ENCODE data around the gene PSAT1.
"Not testable (repeated sequence)": the region's sequence is repeated elsewhere in the genome, so short reads cannot be mapped to it uniquely, and the experiment has no call there.

The PSAT1 gene

DNA sequence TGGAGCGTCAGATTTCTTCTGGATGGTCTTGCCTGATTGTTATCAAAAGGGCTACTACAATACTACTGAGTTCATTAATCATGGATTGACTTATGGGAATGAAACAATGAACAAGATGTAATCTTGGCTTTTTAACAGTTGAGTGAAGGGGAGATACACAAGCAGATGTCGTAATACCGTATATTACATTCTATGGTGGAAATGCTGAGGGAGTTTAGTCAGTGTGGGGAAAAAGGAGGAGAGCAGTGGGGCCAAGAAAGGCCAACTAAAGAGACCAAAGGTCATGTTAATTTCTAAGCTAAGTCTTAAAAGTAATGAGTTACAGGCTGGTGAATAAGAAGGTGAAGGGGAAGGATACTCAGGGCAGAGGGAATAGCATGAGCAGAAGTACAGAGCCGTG, 29.0 kb upstream of the PSAT1 start:
- TF ChIP-seq, protein P1, sequence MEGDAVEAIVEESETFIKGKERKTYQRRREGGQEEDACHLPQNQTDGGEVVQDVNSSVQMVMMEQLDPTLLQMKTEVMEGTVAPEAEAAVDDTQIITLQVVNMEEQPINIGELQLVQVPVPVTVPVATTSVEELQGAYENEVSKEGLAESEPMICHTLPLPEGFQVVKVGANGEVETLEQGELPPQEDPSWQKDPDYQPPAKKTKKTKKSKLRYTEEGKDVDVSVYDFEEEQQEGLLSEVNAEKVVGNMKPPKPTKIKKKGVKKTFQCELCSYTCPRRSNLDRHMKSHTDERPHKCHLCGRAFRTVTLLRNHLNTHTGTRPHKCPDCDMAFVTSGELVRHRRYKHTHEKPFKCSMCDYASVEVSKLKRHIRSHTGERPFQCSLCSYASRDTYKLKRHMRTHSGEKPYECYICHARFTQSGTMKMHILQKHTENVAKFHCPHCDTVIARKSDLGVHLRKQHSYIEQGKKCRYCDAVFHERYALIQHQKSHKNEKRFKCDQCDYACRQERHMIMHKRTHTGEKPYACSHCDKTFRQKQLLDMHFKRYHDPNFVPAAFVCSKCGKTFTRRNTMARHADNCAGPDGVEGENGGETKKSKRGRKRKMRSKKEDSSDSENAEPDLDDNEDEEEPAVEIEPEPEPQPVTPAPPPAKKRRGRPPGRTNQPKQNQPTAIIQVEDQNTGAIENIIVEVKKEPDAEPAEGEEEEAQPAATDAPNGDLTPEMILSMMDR (IDR thresholded peaks at IDR 0.05; ENCODE audit: low read depth, low read length) = no peak
- H3K4me3 ChIP-seq (ENCODE audit: low read depth, low read length) = no peak overlapping the region

DNA sequence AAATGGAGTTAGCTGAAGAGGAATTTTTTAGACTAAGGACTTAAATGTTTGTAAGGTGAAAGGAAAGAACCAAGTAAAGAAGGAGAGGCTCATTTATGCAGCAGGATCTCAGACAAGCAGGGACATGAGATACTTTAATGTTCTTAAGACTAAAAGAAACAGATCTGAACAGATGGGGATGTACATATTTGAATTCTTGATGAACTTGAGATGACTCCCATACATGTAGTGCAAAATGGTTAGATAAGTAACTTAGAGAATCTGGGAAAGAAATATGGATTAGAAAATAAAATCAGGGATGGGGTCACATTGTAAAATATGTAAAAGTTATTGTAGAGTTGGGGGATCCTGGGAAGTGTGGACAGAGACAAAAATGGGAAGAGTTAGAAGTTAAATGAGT, 27.1 kb upstream of the PSAT1 start:
- TF ChIP-seq, protein P1 (IDR thresholded peaks at IDR 0.05; ENCODE audit: low read depth, low read length) = no peak
- no peak overlapping the region for H3K4me3 ChIP-seq (ENCODE audit: low read depth, low read length)

DNA sequence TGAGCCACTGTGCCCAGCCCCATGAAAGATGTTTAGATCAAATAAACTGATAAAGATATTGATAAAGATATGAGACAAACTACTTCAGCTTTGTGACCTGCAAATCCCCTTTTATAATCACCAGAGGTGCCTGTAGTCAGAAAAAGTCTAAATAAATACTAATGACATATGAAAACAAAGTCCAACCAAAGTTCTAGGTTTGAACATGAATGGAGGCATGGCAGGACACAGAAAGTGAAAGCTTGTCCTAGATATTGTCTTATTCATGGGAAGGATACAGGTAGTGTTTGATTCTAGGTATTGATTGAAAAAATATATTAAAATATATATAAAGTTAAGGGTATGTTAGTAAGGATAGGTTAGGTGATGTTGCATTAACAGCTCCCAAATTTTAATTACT, 24.6 kb upstream of the PSAT1 start:
- H3K4me3 ChIP-seq (ENCODE audit: low read depth, low read length) = no peak overlapping the region
- TF ChIP-seq, protein P1 (IDR thresholded peaks at IDR 0.05; ENCODE audit: low read depth, low read length) = no peak

DNA sequence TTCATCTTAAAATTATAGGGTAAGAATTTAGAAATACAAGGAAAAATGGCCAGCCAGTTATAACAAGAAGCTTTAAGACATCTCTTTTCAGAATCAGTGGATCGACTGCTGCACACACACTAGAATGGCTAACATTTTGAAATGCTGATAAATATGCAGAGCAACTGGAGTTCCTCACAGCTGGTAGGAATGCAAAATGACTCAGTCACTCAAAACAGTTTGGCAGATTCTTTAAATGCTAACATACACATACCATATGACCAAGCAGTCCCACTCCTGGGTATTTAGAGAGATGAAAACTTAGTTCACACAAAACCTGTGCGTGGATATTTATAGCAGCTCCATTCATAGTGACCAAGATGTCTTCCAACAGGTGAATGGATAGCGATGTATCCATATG, 23.2 kb upstream of the PSAT1 start:
- no peak overlapping the region for H3K4me3 ChIP-seq (ENCODE audit: low read depth, low read length)
- TF ChIP-seq, protein P1 (IDR thresholded peaks at IDR 0.05; ENCODE audit: low read depth, low read length) = no peak

DNA sequence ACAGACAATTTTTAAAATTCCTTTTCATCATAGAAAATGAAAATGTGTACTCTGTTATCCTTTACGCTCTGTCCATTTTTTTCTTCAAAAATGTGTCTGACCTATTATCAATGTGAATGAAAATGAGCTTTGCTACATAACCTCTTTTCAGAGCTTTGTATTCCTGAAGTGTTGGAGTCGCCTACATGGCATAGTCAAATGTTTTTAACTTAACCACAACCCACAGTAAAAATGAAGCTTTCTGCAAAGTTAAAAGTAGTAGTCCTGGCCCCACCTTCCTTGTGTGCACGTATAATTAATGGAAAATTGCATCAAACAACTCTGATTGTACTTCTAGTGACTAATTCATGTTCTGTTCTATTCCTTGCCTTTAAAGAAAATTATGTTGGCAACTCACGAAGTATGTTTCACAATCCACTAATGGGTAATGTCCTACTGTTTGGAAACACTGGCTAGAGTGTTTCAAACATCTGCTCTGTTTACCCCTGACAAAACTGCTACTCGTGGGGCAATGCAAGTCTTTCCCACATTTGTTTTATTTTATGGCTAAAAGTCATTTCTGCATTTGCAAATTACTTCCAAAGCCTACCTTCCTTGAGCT, 18.6 kb upstream of the PSAT1 start:
- TF ChIP-seq, protein P1 (IDR thresholded peaks at IDR 0.05; ENCODE audit: low read depth, low read length) = no peak
- H3K4me3 ChIP-seq (ENCODE audit: low read depth, low read length) = no peak overlapping the region

DNA sequence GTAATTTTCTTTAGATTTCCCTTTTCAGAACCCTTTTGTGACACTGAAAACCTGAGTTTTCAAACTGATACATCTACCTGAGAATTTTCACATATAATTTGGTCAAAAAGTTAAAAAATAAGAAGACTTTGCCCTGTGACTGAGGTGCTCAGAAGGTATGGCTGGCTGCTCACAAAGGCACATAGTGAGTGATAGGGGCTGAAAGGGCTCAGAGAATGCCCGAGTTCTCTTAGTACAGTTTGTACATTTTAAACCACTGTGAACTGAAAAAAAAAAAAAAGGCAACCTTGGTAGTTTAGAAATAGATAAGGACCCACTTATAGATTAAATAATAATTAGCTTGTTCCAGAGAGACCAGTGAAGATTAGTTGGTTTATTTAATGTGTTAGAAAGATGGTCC, 18.1 kb upstream of the PSAT1 start:
- H3K4me3 ChIP-seq (ENCODE audit: low read depth, low read length) = no peak overlapping the region

DNA sequence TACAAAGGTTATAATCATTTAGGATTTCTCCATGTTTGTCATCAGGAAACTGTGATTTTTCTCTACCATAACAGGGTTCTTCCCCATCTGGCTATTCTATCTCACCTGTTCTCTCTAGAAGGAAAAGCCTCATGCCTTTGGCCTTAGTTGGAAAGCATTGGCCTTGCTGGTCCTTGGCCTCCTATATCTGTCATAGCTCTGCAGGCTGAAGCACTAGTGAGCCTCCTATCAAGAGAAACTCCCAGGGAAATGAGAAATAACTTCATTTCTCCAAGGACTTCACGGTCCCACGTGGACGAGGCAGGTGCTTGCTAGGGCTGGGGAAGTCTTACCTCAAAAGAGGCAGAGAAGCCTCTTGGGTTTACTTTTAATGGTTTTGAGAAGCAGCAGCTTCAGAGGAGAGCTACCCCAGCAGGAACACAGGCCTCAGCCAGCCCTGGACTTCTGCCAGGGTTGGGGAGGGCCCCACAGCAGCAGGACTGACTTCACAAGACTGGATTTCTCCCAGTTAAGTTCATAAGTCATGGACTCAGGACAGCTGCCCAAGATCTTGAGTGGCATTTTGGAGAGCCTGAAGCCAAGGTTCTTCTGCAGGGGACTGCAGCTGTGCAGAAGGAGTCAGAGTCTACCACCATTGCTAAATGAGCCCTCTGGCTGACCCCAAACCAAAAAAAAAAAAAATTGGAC, 15.8 kb upstream of the PSAT1 start:
- H3K4me3 ChIP-seq (ENCODE audit: low read depth, low read length) = no peak overlapping the region
- TF ChIP-seq, protein P1 (IDR thresholded peaks at IDR 0.05; ENCODE audit: low read depth, low read length) = no peak

More for the DNA sequence above, 18.1 kb upstream of the PSAT1 start:
- TF ChIP-seq, protein P1 (IDR thresholded peaks at IDR 0.05; ENCODE audit: low read depth, low read length) = no peak

DNA sequence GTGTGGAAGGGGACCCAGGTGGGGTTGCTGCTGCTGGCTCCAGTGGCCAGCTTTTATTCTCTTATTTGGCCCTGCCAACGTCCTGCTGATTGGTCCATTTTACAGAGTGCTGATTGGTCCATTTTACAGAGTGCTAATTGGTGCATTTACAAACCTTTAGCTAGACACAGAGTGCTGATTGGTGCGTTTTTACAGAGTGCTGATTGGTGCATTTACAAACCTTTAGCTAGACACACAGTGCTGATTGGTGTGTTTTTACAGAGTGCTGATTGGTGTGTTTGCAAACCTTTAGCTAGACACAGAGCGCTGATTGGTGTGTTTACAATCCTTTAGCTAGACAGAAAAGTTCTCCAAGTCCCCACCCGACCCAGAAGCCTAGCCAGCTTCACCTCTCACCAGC, 12.7 kb upstream of the PSAT1 start:
- H3K4me3 ChIP-seq (ENCODE audit: low read depth, low read length) = not testable (repeated sequence)
